Tibial artery (tissue), 4 donors: ENCODE results near the gene ACTN4.

Experiments
- DNase-seq, 2 donors: peaks; one replicate each; pipeline ENCODE4 v3.0.0-alpha.2; 2019
- H3K27ac ChIP-seq, 2 donors: fragments of 200-600 bp; sonication (generic) in 1 of 2; 1 replicate in 1 of 2; 2 replicates in 1 of 2; pipeline ENCODE4 v1.5.1; 2018 to 2019; ENCODE audit warnings: mild to moderate bottlenecking in 1 of 2
- H3K27me3 ChIP-seq, 2 donors: fragments of 200-600 bp; sonication (generic) in 1 of 2; one replicate each; pipeline versions ENCODE4 v1.5.1 to v1.6.0; 2016 to 2019
- H3K36me3 ChIP-seq, 3 donors: fragments of 200-600 bp; sonication (generic) in 2 of 3; one replicate each; pipeline ENCODE4 v1.5.1; 2016 to 2019; ENCODE audit warnings: mild to moderate bottlenecking in 2 of 3
- H3K4me1 ChIP-seq, 4 donors: fragments of 200-600 bp; sonication (generic) in 2 of 4; 1 replicate in 3 of 4; 2 replicates in 1 of 4; pipeline ENCODE4 v1.5.1; 2016 to 2019
- H3K4me3 ChIP-seq, 2 donors: fragments of 200-600 bp; sonication (generic) in 1 of 2; 1 replicate in 1 of 2; 2 replicates in 1 of 2; pipeline ENCODE4 v1.5.1; 2018 to 2019; ENCODE audit warnings: mild to moderate bottlenecking in 2 of 2
- H3K9me3 ChIP-seq, 3 donors: fragments of 200-600 bp; sonication (generic) in 1 of 3; one replicate each; pipeline ENCODE4 v1.5.1; 2016 to 2019
- intact Hi-C: fragments of 100-400 bp; cut with DNase I; formaldehyde crosslinking; loops from one replicate; pipeline ENCODE4 v1.15.0; 2023; ENCODE audit warnings: low total_unique reads
- TF ChIP-seq, protein P1 (sequence below), 2 experiments: fragments of 200-600 bp in 1 of 2; fragments of 450-650 bp in 1 of 2; IDR thresholded peaks; one replicate each; pipeline ENCODE4 v1.5.1; 2017 to 2019; ENCODE audit warnings: antibody characterized with exemption in 2 of 2, mild to moderate bottlenecking in 1 of 2, moderate library complexity in 1 of 2

Gene ACTN4

DNA sequence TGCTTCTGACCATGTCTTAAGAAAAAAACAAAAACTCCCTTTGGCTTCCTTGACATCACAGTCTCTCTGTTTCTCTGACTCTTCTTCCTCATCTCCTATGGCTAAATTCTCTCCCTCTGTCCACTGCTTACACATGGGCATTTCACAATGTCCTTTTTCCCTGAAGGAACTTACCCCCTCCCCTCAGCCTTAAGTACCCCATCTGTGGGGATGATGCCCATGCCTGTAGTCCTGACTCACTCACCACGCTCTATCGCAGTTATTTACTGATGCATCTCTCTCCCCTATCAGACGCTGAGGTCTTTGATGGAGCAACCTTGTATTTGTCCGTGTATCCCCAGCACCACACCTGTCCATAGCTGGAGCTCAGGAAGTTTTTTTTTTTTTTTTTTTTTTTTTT lies 32.4 kb downstream of the ACTN4 start:
- no peaks in the 10 kb centered on the region for H3K9me3 ChIP-seq
- peaks cover 0 to 6% (median 3%) of the 10 kb centered on the region in 3 donors for H3K36me3 ChIP-seq
- TF ChIP-seq, protein P1, sequence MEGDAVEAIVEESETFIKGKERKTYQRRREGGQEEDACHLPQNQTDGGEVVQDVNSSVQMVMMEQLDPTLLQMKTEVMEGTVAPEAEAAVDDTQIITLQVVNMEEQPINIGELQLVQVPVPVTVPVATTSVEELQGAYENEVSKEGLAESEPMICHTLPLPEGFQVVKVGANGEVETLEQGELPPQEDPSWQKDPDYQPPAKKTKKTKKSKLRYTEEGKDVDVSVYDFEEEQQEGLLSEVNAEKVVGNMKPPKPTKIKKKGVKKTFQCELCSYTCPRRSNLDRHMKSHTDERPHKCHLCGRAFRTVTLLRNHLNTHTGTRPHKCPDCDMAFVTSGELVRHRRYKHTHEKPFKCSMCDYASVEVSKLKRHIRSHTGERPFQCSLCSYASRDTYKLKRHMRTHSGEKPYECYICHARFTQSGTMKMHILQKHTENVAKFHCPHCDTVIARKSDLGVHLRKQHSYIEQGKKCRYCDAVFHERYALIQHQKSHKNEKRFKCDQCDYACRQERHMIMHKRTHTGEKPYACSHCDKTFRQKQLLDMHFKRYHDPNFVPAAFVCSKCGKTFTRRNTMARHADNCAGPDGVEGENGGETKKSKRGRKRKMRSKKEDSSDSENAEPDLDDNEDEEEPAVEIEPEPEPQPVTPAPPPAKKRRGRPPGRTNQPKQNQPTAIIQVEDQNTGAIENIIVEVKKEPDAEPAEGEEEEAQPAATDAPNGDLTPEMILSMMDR (IDR thresholded peaks at IDR 0.05): no peak
- intact Hi-C loops: no loop called here
- DNase-seq: no peak
- no peaks in the 10 kb centered on the region for H3K27me3 ChIP-seq
- peaks cover 0 to 100% (median 93%) of the 10 kb centered on the region in 4 donors for H3K4me1 ChIP-seq
- H3K27ac ChIP-seq: peak overlapping the region; percentile 90 to 94
- H3K4me3 ChIP-seq: no peak overlapping the region

DNA sequence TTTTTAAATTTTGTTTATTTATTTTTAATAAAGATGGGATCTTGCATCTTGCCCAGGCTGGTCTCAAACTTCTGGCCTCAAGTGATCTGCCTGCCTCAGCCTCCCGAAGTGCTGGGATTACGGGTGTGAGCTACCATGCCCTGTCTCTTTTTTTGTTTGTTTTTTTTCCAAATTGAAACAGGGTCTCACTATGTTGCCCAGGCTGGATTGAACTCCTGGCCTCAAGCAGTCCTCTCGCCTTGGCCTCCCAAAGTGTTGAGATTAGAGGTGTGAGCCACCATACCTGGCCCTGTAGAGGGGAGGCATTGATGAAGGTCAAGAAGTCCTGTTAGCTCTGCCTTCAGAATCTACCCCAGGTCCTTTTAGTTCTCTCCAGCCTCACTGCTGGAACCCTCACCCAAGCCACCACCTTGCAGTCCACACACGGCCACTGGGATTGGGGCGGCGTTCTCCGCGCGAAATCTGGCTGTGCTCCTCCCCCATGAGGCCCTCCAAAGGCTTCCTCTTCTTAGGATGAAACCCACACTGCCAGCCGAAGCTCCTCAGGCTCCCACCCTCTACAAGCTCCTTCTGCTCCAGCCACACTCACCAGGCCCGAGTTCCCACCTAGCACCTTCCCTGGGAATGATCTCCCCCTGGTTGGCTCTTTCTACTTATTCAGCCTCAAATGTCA lies 34.9 kb downstream of the ACTN4 start:
- H3K9me3 ChIP-seq: no peaks in the 10 kb centered on the region
- TF ChIP-seq, protein P1 (IDR thresholded peaks at IDR 0.05): no peak
- H3K4me1 ChIP-seq: peaks cover 7 to 100% (median 93%) of the 10 kb centered on the region in 4 donors
- DNase-seq: no peak
- intact Hi-C loops: no loop called here
- H3K4me3 ChIP-seq: no peak overlapping the region
- H3K27ac ChIP-seq: peak overlapping the region; percentile 90 to 94
- no peaks in the 10 kb centered on the region for H3K27me3 ChIP-seq
- peaks cover 0 to 6% (median 3%) of the 10 kb centered on the region in 3 donors for H3K36me3 ChIP-seq

DNA sequence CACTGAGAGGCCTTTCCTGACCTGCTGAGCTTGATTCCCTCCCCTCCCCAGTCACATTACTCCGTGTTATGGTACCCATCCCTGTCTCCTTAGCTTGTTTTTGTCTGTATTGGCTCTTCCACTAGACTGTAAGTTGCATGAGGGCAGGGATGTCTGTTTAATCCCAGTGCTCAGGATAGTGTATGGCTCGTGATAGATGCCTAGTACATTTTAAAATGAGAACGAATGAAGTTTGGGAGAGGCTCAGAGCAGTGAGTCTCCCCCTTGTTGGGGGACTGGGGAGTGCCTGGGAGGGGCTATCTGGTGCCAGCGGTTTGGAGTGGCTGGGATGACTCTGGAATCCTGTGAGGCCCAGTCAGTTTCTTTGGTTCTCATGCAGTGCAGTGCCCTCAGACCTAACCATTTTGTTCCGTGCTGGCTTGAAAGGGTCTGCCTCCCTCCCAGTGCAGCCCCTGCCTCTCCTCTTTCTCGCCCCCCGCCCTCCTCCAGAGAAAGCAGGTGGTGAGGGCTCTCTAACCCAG lies 35.5 kb downstream of the ACTN4 start:
- H3K9me3 ChIP-seq: no peaks in the 10 kb centered on the region
- no peak for DNase-seq
- intact Hi-C loops: no loop called here
- no peaks in the 10 kb centered on the region for H3K27me3 ChIP-seq
- peaks cover 0 to 6% (median 0%) of the 10 kb centered on the region in 3 donors for H3K36me3 ChIP-seq
- TF ChIP-seq, protein P1 (IDR thresholded peaks at IDR 0.05): no peak
- no peak overlapping the region for H3K4me3 ChIP-seq
- peak overlapping the region; percentile 90 to 94 for H3K27ac ChIP-seq
- peaks cover 7 to 100% (median 89%) of the 10 kb centered on the region in 4 donors for H3K4me1 ChIP-seq

DNA sequence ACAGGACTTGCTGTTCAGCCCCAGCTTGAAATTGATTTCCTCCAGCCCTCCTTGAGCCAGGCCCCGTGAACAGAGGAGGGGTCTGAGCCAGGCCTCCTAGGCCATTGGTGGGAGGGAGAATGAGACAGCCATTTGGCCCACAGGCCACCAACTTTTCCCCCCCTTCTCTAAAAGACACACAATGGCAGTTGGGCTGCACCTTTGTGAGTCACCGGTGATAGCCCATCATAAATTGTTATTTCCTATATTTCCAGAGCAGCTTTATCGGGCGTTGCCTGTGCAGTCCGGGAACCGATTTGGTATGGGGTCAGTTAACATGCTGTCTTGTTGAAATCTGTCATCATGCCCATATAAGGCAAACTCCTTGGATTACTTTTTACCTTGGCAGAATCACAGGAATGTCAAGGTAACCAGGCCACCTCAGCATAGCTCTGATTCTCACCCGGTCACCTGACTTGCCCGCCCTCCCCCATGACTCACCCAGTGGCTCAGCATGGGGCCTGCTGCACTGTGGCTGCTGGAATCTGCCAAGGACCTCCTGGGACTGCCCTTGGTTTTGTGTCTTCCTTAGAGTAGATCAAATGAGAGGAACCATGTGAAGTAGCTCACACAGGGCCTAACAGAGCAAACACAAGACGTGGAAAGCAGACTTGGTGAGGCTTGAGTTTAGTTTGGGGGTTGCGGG lies 36.1 kb downstream of the ACTN4 start:
- H3K27me3 ChIP-seq: no peaks in the 10 kb centered on the region
- no peak overlapping the region for H3K4me3 ChIP-seq
- TF ChIP-seq, protein P1 (IDR thresholded peaks at IDR 0.05): no peak
- H3K9me3 ChIP-seq: no peaks in the 10 kb centered on the region
- peaks cover 0 to 6% (median 0%) of the 10 kb centered on the region in 3 donors for H3K36me3 ChIP-seq
- H3K27ac ChIP-seq: peak overlapping the region; percentile 90 to 94
- intact Hi-C loops: no loop called here
- H3K4me1 ChIP-seq: peaks cover 7 to 100% (median 90%) of the 10 kb centered on the region in 4 donors
- peak; percentile 77 to 90 for DNase-seq

DNA sequence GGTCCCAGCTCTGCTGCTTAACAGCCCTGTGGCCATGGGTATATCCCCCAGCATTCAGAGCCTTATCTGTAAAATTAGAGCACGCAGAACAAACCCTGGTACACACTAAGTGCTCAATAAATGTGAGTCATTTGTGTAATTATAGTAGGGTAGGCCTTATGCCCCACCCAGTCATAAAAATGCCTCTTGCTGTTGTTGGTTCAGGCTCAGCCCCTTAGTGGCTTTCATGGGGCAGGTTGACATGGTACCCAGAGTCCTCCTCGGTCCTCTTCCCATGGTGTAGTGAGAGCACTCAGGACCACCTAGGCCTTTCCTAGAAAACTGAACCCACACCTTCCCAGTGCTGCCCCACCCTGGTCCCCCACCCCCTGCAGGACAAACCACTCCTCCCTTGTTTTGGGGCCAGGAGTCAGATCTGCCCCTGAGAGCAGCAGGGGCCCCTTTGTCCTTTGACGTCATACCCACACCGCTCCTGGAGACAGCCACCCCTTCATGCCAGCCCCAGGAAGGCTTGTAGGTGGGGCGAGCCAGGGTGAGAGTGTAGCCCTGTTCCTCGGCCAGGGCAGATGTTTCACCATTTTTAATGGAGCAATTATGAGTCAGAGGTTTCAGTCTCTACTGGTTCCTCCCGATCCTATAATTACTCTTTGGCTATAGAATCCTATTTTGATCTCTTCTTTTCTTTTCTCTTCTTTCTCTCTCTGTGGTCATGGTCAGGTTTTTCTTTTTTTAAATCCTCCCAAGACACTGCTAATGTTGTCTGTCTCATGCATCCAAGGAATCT lies 36.8 kb downstream of the ACTN4 start:
- peak; percentile 76 to 94 for DNase-seq
- Histone ChIP-seq H3K36me3 (peaks cover 0 to under 1% (median 0%) of the 10 kb centered on the region in 3 donors), H3K9me3 (no peaks in the 10 kb centered on the region), H3K27me3 (no peaks in the 10 kb centered on the region), H3K27ac (peak overlapping the region; percentile 90 to 94), H3K4me1 (peaks cover 7 to 100% (median 90%) of the 10 kb centered on the region in 4 donors), H3K4me3 (no peak overlapping the region)
- TF ChIP-seq, protein P1 (IDR thresholded peaks at IDR 0.05): no peak
- intact Hi-C loops: no loop called here
